Liver (tissue), 9 donors: ENCODE data around the gene KLHL2. TPM values are rescaled to one million over a fixed set of nuclear protein-coding genes. Genes with fewer than 3 reads are reported as not detected.

Source experiments
- DNase-seq: peaks from one replicate; pipeline ENCODE4 v3.0.0-alpha.2; 2017; ENCODE audit warnings: low spot score
- H3K27ac ChIP-seq, 2 donors: one replicate each; pipeline ENCODE4 v1.7.0; 2013; ENCODE audit warnings: inconsistent platforms in 2 of 2, low read length in 2 of 2, control low read depth in 1 of 2, low read depth in 1 of 2, mild to moderate bottlenecking in 1 of 2
- H3K27me3 ChIP-seq, 4 donors: one replicate each; pipeline versions ENCODE4 v1.6.1 to v1.7.0; 2013; ENCODE audit warnings: low read length in 3 of 4, inconsistent platforms in 1 of 4, mild to moderate bottlenecking in 1 of 4, moderate library complexity in 1 of 4; ENCODE audit not compliant: control insufficient read depth in 4 of 4, insufficient read depth in 4 of 4
- H3K36me3 ChIP-seq, 4 donors: one replicate each; pipeline versions ENCODE4 v1.6.1 to v1.7.0; 2013; ENCODE audit warnings: low read length in 3 of 4, mild to moderate bottlenecking in 3 of 4, low read depth in 1 of 4, moderate library complexity in 1 of 4; ENCODE audit not compliant: control insufficient read depth in 4 of 4, insufficient read depth in 3 of 4
- H3K4me1 ChIP-seq, 4 donors: one replicate each; pipeline versions ENCODE4 v1.6.1 to v1.7.0; 2013; ENCODE audit warnings: low read length in 3 of 4, mild to moderate bottlenecking in 3 of 4, moderate library complexity in 1 of 4; ENCODE audit not compliant: control insufficient read depth in 4 of 4, insufficient read depth in 4 of 4
- H3K4me3 ChIP-seq, 3 donors: one replicate each; pipeline versions ENCODE4 v1.6.1 to v1.7.0; 2013; ENCODE audit warnings: low read length in 3 of 3, control low read depth in 1 of 3, low read depth in 1 of 3, mild to moderate bottlenecking in 1 of 3
- H3K9ac ChIP-seq, 2 donors: one replicate each; pipeline ENCODE4 v1.7.0; 2013; ENCODE audit warnings: low read length in 2 of 2, mild to moderate bottlenecking in 2 of 2, moderate library complexity in 2 of 2, control low read depth in 1 of 2, low read depth in 1 of 2
- H3K9me3 ChIP-seq, 4 donors: one replicate each; pipeline versions ENCODE4 v1.6.1 to v1.7.0; 2013; ENCODE audit warnings: low read length in 3 of 4; ENCODE audit not compliant: control insufficient read depth in 4 of 4
- ATF3 ChIP-seq: IDR thresholded peaks from 2 replicates; pipeline ENCODE4 v1.6.1; 2016; ENCODE audit warnings: antibody characterized with exemption
- CTCF ChIP-seq: fragments of 150-350 bp; IDR thresholded peaks from 2 replicates; pipeline ENCODE4 v1.5.1; 2017; ENCODE audit warnings: improper control_type of control experiment, low read depth, low read length; ENCODE audit not compliant: missing input control
- EGR1 ChIP-seq, 2 donors: IDR thresholded peaks; 2 replicates each; pipeline ENCODE4 v1.6.1; 2016 to 2018; ENCODE audit warnings: antibody characterized with exemption in 2 of 2, low read depth in 2 of 2
- FOXA1 ChIP-seq: IDR thresholded peaks from 2 replicates; pipeline ENCODE4 v1.6.1; 2016; ENCODE audit warnings: antibody characterized with exemption
- GABPA ChIP-seq, 2 donors: IDR thresholded peaks in 1 of 2; conservative IDR thresholded peaks in 1 of 2; 2 replicates each; pipeline ENCODE4 v1.6.1; 2016; ENCODE audit warnings: antibody characterized with exemption in 2 of 2, mild to moderate bottlenecking in 1 of 2, moderate library complexity in 1 of 2
- HNF4A ChIP-seq, 2 donors: conservative IDR thresholded peaks; 2 replicates each; pipeline ENCODE4 v1.6.1; 2016; ENCODE audit warnings: antibody characterized with exemption in 2 of 2, mild to moderate bottlenecking in 2 of 2
- HNF4G ChIP-seq: IDR thresholded peaks from 2 replicates; pipeline ENCODE4 v1.6.1; 2016; ENCODE audit warnings: antibody characterized with exemption
- MAX ChIP-seq: IDR thresholded peaks from 2 replicates; pipeline ENCODE4 v1.6.1; 2016; ENCODE audit warnings: antibody characterized with exemption
- NR2F2 ChIP-seq: IDR thresholded peaks from 2 replicates; pipeline ENCODE4 v1.6.1; 2016; ENCODE audit warnings: antibody characterized with exemption
- RAD21 ChIP-seq, 2 donors: IDR thresholded peaks; 2 replicates each; pipeline ENCODE4 v1.6.1; 2016; ENCODE audit warnings: antibody characterized with exemption in 2 of 2, mild to moderate bottlenecking in 2 of 2
- REST ChIP-seq: IDR thresholded peaks from 2 replicates; pipeline ENCODE4 v1.6.1; 2016; ENCODE audit warnings: antibody characterized with exemption, mild to moderate bottlenecking
- RXRA ChIP-seq, 2 donors: IDR thresholded peaks; 2 replicates each; pipeline ENCODE4 v1.6.1; 2017 to 2018; ENCODE audit warnings: antibody characterized with exemption in 2 of 2, mild to moderate bottlenecking in 1 of 2
- SP1 ChIP-seq: IDR thresholded peaks from 2 replicates; pipeline ENCODE4 v1.6.1; 2018; ENCODE audit warnings: antibody characterized with exemption, mild to moderate bottlenecking
- TAF1 ChIP-seq: conservative IDR thresholded peaks from 2 replicates; pipeline ENCODE4 v1.6.1; 2016; ENCODE audit warnings: antibody characterized with exemption, mild to moderate bottlenecking
- YY1 ChIP-seq: IDR thresholded peaks from 2 replicates; pipeline ENCODE4 v1.6.1; 2016; ENCODE audit warnings: antibody characterized with exemption, mild to moderate bottlenecking
- ZBTB33 ChIP-seq: IDR thresholded peaks from 2 replicates; pipeline ENCODE4 v1.6.1; 2016; ENCODE audit warnings: antibody characterized with exemption
- WGBS: extraction: QIAGEN DNeasy Blood & Tissue Kit; methylation state at CpG from one replicate; pipeline ENCODE4 v1.1.7; 2013; 5-methylcytosine and 5-hydroxymethylcytosine counted together
- polyA plus RNA-seq, 2 donors: library from polyadenylated mRNA; stranded (reverse) in 1 of 2; unstranded in 1 of 2; fragments of 200-250 nt in 1 of 2; fragments of >200 nt in 1 of 2; fragmentation: Nextera tagmentation in 1 of 2; extraction: Ambion mirVana in 1 of 2; gene quantifications; one replicate each; pipeline versions ENCODE4 v1.2.1 to v1.2.3, GENCODE V29; 2013 to 2015
- total RNA-seq, 2 donors: library from RNA; depleted of rRNA; stranded (reverse); fragments of >200 nt; gene quantifications; one replicate each; pipeline ENCODE4 v1.2.3, GENCODE V29; 2014
- donor health status: healthy.
- donor health status: healthy.
- donor health status: healthy.
- donor health status: healthy.
- donor health status: healthy.

KLHL2 gene
- total and polyA plus RNA-seq, 4 donors, result 10.0 to 37.9 (median 13.6) TPM

GRCh38 chr4:165330071-165330470, 122.7 kb downstream of the KLHL2 start:
- no peaks in the 10 kb centered on the region for H3K27me3 ChIP-seq
- peaks cover 0 to 9% (median 5%) of the 10 kb centered on the region in 4 donors for H3K36me3 ChIP-seq
- DNase-seq, result no peak
- no peaks in the 10 kb centered on the region for H3K9me3 ChIP-seq
- peaks cover 2 to 60% (median 33%) of the 10 kb centered on the region in 4 donors for H3K4me1 ChIP-seq
- peak in 1 of 2 donors; percentile 17 for TF ChIP-seq HNF4A (conservative IDR thresholded peaks at IDR 0.05)
- no peak for TF ChIP-seq GABPA (IDR thresholded peaks at IDR 0.05 in 1 of 2, conservative IDR thresholded peaks at IDR 0.05 in 1 of 2)
- no peak for TF ChIP-seq REST
- WGBS, result 50% methylated on average over 2 of the region's 2 CpGs
- H3K4me3 ChIP-seq, result peak overlapping the region; percentile 67 to 95 (median 93)
- H3K27ac ChIP-seq, result peak overlapping the region; percentile 63 to 97
- H3K9ac ChIP-seq, result peak overlapping the region; percentile 38 to 56

GRCh38 chr4:165330666-165331065, 123.3 kb downstream of the KLHL2 start:
- Histone ChIP-seq H3K9ac (peak overlapping the region in 1 of 2 donors; percentile 33), H3K4me3 (peak overlapping the region; percentile 67 to 95 (median 93)), H3K4me1 (peaks cover 0 to 60% (median 35%) of the 10 kb centered on the region in 4 donors), H3K9me3 (no peaks in the 10 kb centered on the region), H3K36me3 (peaks cover 0 to 15% (median 8%) of the 10 kb centered on the region in 4 donors), H3K27me3 (no peaks in the 10 kb centered on the region), H3K27ac (peak overlapping the region; percentile 63 to 97)
- WGBS, result 40% methylated on average over 5 of the region's 5 CpGs
- TF ChIP-seq RXRA (IDR thresholded peaks at IDR 0.05) (peak in 1 of 2 donors; percentile 3), NR2F2 (no peak)
- DNase-seq, result no peak

- peak overlapping the region; percentile 14 to 33 for H3K9ac ChIP-seq
- H3K9me3 ChIP-seq, result no peaks in the 10 kb centered on the region
- H3K27ac ChIP-seq, result peak overlapping the region in 1 of 2 donors; percentile 63
- peaks cover 0 to 59% (median 36%) of the 10 kb centered on the region in 4 donors for H3K4me1 ChIP-seq
- 35% methylated on average over 1 of the region's 1 CpG for WGBS
- no peaks in the 10 kb centered on the region for H3K27me3 ChIP-seq
- no peak for DNase-seq
- peak overlapping the region; percentile 45 to 95 (median 67) for H3K4me3 ChIP-seq
- peaks cover 0 to 20% (median 8%) of the 10 kb centered on the region in 4 donors for H3K36me3 ChIP-seq
- no peak for TF ChIP-seq RXRA (IDR thresholded peaks at IDR 0.05)
- TF ChIP-seq ATF3, result no peak
- TF ChIP-seq MAX, result no peak
- TF ChIP-seq SP1, result no peak
- TF ChIP-seq TAF1, result no peak
- no peak for TF ChIP-seq EGR1 (IDR thresholded peaks at IDR 0.05; ENCODE audit: low read depth in 2 of 2)
- no peak for TF ChIP-seq RAD21 (IDR thresholded peaks at IDR 0.05)
- TF ChIP-seq HNF4G, result no peak
- TF ChIP-seq CTCF, result no peak
- TF ChIP-seq YY1, result no peak
- no peak for TF ChIP-seq GABPA (IDR thresholded peaks at IDR 0.05 in 1 of 2, conservative IDR thresholded peaks at IDR 0.05 in 1 of 2)
- no peak for TF ChIP-seq REST
- TF ChIP-seq ZBTB33, result no peak
- TF ChIP-seq HNF4A (conservative IDR thresholded peaks at IDR 0.05), result no peak
- no peak for TF ChIP-seq FOXA1
Observed at GRCh38 chr4:165331359-165331758, 124.0 kb downstream of the KLHL2 start.
